HG03097 (cell line): ENCODE measurements around the gene FAM13A.

Experiments
- ATAC-seq: cut with Tn5 transposase; IDR thresholded peaks from one replicate; pipeline ENCODE4 v1.9.1; 2021; ENCODE audit not compliant: unreplicated experiment, low FRiP score

Gene FAM13A

DNA sequence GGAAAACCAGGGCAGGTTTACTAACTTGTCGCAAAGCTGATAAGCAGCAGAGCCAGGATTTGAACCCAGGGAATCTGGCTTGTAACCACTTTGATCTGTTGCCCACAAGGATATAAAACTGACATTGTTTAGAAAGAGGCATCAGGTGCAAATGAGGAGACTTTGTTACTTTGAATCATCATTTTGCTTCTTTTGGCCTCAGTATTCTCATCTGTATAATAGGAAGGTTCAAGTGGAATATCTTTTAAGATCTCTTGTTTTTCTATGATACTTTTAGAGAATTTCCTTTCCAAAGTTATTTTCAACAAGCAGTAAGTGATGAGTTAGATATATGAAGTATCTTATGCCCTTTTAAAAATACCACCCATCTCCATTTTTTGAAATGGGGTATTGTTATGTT, 301.5 kb downstream of the FAM13A start:
- ATAC-seq = no peak

DNA sequence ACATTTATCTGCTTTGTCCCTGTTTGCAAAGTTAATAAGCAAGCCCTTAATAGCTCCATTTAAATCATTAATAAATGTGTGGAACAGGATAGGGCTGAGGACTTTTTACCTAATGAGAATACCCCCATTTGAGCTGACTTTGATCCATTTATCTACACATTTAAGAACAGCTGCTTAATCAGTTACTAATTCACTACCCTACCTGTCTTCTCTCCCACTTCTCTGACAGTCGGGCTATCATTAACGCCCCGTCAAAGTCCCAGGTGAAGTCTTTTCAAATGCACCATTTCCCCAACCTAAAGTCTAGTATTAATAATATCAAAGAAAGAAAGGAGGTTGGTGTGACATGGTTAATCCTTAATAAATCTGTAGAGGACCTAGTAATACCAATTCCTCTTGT, 302.2 kb downstream of the FAM13A start:
- ATAC-seq = no peak

DNA sequence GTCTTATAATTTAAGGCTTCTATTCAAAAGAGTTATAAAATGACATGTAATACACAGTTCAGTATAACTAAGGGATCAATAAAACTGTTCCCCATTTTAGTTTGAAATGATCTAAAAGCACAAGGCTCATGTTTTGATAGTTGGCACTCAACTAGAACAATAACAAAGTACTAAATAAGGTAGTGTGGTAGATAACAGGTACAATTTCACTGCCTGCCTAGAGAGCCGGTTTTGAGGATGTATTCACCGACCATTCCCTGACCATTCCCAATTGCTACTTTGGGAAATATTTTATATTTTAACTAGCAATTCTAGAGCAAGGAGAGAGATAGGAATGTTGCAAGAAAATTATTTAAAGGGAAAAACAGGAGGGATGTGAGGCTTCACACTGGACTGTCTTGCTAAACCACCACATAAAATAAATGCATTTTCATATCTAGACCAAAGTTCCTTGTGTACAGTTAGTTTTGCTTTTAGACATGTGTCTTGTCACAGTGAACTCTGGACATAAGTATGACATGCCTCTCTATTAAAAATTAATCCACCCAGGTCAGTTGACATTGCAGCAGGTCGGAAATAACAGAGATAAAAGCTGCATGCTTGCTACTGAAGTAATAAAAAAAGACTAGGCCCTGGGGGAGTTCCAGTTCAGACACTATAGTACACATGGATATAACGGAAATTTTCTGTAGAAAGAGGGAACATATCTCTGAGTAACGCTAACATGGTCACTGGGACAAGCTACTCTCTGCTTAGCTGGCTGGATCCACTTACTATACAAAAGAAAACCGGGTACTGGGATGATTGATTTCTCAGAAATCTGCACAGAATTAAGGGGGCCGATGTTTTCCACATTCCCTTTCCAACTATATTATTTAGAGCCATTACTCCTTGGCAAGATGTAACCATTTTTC, 303.1 kb downstream of the FAM13A start:
- ATAC-seq = no peak

DNA sequence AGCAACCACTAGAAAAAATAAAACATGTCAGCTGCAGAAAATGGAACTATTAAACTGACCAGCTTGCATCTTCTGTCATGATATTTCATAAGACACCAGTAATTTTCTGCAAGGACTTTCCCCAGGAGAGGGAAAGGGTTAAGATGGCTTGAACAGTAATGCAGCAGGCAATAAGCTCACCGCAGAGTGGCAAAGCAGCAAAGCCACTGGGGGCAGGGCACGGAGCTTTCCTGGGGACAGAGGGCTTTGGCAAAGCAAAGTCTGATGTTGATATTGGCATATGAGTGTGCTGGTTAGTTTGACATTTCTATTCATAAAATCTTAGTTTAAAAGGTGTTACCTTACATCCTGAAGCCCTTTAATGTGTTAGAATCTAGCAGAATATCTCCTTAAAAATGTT, 304.2 kb downstream of the FAM13A start:
- ATAC-seq = no peak

DNA sequence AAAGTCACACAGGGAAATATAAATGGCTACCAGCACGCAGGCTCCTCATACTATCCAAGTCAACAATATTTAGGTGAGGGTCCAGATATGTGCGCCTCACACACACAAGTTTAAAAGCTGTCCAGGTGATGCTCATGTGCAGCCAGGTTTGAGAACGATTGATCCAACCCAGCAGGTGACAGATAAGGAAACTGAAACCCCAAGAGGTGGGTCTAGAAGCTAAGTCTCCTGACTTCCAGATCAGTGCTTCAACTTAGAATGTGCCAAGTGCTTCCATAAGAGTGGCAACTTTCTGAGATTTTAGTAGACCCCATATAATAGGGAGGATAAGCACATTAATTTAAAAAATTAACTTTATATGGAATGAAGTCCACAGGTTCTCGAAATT, 304.9 kb downstream of the FAM13A start:
- no peak for ATAC-seq

DNA sequence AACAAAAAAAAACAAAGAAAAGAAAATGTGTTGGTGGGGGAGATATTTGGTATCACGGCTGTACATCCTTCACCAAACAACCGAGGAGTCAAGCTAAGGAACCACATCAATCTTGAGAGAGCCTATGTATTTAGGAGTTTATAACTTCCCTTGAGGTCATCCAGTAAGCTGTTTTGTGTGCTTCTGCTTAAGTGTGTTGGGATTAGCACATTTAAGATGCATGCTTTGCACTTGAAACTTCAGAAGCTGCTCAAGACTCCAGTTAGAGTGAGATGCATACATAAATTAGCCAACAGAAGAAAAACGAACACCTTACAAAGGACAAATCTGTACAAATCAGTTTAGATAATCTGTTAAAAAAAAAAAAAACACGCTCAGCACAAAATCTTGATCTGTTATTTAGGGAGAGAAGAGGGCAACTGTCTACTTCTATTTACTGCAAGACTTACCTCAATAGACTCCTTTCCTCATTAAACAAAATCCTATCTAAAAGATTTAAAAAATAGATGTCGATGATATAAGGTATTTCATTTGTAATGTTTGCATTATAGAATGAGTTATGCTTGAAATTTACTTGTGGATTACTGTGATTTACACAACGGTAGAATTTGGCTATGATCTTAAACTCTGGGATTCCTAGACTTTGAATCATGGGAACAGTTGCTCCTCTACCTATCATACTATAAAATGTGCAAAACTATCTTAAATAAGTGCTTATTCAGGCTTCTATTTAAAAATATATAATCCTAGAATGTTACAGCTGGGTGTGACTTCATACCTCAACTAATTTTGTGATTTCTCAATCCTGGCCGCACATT, 305.5 kb downstream of the FAM13A start:
- no peak for ATAC-seq

DNA sequence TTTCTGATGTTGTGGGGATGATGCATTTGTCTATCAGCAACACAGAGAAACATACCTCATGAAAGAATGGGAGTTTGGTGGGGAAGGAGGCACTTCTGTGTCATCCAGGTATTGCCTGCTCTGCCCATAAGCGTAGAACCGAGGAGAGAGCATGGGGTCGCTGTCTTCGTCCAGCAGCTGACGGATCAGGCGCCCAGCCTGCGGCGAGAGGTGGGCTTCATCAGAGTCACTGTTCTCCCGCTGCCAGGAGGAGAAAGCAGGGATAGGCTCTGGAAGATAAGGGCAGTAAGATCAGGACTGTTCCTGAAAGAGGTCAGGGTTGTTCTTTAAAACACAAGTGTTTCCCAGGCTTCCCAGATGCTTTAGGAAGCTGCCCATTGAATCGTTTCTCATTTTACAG, 306.6 kb downstream of the FAM13A start:
- no peak for ATAC-seq

DNA sequence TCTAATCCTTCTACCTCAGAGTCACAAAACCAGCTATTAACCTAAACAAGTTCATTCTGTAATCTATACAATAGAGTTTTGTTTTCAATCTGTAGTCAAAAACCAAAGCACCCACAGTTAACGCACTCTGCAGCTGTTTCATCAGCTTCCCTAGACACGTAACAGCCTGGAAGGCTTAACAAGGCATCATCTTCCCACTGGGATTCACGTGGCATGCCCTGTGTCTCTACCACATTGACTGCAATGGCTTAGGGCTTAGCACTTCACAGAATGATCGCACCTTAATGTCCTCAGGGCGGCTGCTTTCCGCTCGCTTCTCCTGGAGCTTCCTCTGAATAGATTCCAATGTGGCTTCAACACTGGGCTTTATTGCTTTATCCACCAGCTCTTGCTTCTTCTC, 309.6 kb downstream of the FAM13A start:
- ATAC-seq = no peak

DNA sequence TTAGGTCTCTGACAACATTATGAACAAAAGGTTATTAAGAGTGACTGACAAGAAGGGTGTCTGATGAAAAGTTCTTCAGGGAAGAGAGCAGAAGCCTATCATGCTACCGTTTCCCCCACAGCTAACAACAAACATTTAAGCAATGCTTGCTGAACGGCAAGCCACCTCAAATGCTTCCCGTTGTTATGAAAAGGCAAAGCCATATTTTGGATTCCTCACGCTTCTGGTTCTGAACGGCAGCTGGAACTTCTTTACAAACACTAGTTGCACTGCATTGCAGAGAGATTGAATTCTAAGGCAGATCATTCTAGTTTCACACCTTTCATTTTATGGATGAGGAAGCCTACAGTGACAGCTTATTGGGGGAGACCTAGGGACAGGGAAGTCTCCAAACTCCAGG, 310.8 kb downstream of the FAM13A start:
- no peak for ATAC-seq

DNA sequence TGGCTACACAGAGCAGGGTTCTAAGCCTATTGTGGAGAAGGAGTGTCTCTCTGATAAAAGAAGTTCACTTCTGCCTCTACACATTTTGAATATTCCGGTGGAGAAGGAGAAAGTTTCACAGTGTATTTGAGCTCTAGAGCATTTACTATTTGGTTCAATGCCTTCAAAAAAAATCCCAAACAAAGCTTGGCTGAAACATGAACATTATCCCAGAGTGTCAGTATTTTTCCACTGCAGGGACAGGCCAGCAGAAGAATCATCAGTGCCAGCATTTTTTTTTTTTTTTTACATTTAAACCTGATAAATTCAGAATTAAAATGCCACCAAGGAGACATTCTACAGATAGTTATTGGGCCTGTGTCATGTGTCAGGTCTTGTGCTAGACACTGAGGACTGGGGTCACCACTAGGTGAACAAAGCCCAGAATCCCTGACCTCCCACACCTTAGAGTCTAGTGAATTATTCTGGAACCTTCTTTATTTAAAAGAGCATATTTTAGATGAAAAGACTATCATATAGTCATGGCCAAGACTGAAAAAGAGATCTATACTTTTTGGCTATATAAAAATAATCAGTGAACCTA, 311.3 kb downstream of the FAM13A start:
- ATAC-seq = no peak

DNA sequence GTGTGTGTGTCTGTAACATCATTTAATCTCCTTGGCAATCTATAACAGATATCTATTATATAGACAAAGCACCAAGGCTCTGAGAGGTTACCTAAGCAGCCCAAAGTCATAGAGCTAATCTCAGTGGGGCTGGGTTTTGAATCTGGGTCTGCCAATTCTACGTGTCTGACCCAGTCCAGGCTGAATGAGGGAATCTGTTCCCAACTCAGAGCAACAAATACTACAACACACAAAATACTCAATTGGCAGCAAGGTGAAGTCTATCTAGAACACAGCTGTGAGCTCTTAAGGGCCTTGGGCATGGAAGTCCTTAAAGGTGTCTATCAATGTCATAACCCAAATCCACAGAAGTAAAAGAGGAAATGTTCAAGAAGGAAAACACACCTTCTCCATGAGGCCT, 311.8 kb downstream of the FAM13A start:
- no peak for ATAC-seq

DNA sequence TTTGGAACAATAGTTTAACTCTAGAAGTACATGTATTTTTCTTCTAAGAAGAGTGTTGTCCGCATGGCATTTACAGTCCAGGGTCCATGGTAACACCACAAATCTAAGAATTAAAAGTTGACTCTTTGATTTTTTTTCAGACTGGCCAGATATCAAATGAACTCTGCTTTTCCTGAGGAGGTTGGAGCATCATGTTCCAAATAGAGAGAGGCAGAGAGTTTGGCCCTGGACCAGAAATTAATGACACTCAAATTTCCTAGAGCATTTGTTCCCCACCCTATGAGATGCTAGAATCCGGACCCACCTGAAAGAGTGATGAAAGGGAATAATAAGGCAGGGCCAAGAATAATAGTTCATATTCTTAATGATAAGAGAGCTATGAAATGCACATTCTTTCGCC, 312.4 kb downstream of the FAM13A start:
- ATAC-seq = no peak

DNA sequence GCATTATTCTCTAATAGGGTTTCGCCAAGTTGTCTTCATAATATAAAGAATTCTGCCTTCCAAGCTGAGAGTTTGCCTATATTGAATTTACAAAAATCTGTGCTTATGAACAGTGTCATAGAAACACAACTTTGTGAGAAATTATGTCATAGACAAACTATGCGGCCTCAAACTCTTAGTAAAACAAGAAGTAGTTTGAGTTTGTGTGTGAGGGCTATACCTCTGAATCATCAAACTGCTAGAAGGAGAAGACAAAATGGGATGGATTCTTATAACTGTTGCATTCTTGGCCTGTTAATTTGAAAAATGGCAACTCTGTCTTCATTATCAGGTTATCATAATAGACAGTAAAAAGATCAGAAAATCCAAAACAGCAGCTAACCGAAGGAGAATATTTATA, 313.3 kb downstream of the FAM13A start:
- ATAC-seq = no peak

DNA sequence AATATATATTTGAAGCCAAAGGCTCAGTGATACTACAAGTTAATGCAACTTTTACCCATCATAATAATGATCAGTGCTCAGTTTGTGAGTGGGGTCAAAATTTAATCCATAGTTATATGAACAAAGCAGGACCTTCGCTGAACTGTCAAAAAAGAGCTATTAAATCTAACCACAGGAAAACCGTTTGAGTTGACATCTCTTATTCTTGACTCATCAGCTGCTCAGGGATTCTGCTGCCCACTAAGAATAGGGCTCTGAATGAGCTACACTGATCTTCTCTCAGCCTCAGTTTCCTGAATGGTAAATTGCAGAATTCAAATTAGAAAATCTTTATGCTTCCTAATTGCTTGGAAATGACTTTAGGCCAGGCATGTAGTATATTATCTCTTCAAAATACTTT, 314.4 kb downstream of the FAM13A start:
- no peak for ATAC-seq

DNA sequence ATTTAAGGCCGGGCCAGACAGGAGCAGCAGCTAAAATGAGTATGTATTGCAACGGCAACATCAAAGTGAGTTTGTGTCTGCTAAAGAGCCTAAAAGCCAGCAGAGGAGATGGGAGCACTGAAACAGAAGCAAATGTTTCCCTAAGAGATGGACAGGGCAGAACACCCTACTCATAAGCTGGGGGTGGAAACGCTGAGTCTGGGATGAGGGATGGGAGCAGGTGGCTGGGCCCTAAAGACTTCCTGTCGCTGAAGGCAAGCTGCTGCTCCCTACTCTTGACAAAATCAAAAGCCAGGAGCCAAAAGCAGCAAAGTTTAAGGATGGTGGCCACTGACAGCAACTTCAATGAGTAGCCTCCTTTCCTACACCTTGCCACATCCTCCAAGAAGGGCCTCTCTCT, 318.8 kb downstream of the FAM13A start:
- no peak for ATAC-seq

DNA sequence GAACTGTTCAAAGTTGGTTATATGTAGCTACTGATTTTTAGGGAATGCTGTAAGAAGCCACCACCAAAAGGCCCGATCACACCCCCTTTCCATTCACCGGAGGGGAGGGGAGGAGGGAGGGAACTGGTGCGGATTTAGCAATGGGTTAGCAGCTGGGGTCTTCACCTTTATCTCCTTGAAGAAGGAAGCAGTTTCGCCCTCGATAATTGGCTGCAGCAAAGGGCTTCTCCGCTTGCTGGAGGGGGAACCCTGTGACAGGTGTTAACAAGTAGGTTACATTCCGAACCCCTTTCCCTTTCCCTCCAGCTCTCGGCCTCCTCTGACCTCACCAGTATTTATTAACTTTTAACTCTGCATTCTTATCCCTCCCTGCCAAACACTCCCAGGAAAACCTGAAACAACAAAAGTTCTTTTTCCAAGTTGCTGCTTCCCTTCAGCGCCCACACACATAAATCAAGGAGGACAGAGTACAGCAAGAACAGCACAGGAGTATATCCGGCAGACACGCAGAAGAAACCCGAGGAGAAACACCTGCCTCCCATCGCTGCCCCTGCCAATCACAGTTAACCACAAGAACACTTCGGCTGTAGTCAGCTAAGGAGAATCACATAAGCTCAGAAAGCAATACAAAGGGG, 319.6 kb downstream of the FAM13A start:
- ATAC-seq = peak; percentile 89

DNA sequence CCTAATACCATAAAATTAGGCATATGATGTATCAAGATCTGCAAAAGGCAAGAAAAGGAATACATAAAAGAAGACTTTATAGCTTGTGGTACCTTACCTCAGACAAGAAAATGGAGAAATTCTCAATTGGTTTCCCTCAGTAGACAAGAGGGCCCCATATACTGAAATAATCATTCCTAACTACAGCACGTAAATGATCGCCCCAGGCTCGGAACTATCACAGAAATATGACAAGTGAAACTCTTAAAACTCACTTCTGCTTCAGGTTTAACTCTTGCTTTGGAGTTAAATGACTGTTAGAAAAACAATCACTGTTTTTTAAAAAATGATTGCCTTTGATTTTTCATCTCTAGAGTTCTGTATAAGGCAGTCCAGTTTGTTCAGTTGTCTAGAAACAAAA, 320.7 kb downstream of the FAM13A start:
- no peak for ATAC-seq

DNA sequence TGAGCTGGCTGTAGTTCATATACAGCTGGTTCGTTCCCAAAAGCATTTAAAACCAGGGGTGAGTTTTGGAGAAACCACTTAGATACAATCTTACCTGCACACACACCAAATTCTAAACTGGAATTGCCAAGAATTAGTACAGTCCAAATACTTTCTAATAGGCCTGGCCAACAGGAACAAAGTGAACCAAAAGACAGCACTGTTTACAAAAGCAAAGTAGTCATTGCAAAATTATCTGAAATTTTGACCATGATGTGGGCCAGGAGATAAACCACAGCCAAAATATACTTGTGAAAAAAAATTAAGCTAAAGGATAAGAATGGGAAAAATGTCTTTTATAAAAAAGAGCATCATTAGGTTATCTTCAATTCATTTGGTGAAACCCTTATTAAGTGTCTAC, 321.4 kb downstream of the FAM13A start:
- no peak for ATAC-seq

DNA sequence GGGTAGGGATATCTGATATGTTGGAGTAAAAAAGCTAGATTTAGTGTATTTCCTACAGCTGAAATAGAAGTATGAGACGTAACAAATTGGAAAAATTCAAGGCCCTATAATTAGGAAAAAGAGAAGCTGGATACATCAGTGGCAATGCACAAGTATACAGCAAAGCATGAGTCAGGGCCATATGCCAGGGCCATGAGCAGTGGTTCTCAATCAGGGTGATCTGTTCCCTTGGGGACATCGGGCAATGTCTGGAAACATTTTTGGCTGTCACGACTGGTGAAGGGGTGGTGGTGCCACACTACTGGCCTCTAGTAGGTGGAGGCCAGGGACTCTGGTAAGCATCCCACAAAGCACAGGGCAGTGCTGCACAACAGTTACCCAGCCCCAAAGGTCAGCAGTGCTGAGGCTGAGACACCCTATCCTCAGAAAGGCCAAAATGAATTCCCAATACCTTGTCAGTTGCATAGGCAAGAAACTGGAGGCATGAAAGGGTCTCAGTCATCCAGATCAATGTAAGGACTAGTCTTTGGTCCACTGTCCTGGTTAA, 322.5 kb downstream of the FAM13A start:
- no peak for ATAC-seq

DNA sequence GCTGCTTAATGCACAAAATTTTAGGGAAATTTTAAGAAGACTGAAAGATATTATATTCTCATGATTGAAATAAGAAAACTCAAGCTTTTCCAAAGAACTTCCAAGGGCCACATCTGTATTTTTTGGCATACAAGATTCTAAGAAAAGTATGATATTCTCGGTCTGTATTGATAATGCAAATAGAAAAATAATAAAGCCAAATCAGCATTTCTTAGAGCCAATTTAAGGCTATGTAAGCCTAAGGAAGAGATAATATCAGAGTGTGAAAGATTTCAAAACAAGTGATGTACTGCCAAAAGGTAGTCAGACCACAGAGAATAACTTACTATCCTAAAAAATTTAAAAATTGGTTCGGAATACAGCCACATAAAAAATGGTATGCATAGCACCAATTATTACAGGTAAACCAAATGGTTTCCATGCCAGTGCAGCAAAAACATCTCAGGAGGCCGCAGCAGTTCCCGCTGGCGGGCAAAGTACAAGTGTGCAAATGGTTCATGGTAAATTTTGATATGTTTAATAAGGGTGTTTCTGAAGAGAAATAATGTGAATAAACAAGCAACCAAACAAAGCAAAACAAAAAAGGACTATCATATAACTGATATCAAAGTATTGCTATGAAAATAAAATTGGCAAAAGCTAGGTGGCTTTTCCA, 324.1 kb downstream of the FAM13A start:
- no peak for ATAC-seq
